Ascending aorta (tissue), 2 donors: ENCODE measurements around the gene DIP2C. TPM values are rescaled to one million over a fixed set of nuclear protein-coding genes. Genes with fewer than 3 reads are reported as not detected.

ENCODE experiments used
- DNase-seq, 2 donors: peaks; one replicate each; pipeline ENCODE4 v3.0.0-alpha.2; 2019; ENCODE audit warnings: low spot score in 2 of 2
- H3K27ac ChIP-seq, 2 donors: fragments of 200-600 bp; sonication (generic); one replicate each; pipeline ENCODE4 v1.5.1; 2016 to 2017; ENCODE audit warnings: mild to moderate bottlenecking in 1 of 2
- H3K27me3 ChIP-seq: fragments of 200-600 bp; sonication (generic); one replicate; pipeline ENCODE4 v1.5.1; 2017
- H3K36me3 ChIP-seq, 2 donors: fragments of 200-600 bp; sonication (generic); one replicate each; pipeline ENCODE4 v1.5.1; 2016
- H3K4me1 ChIP-seq, 2 donors: fragments of 200-600 bp; sonication (generic); one replicate each; pipeline ENCODE4 v1.5.1; 2016 to 2017; ENCODE audit warnings: mild to moderate bottlenecking in 1 of 2
- H3K4me3 ChIP-seq, 2 donors: fragments of 200-600 bp; sonication (generic); one replicate each; pipeline ENCODE4 v1.5.1; 2016 to 2017; ENCODE audit warnings: mild to moderate bottlenecking in 1 of 2
- H3K9me3 ChIP-seq, 2 donors: fragments of 200-600 bp; sonication (generic); one replicate each; pipeline ENCODE4 v1.5.1; 2016
- intact Hi-C: fragments of 100-400 bp; cut with DNase I; formaldehyde crosslinking; loops from one replicate; pipeline ENCODE4 v1.15.1; 2023
- total RNA-seq: library from RNA; depleted of rRNA; stranded (reverse); fragments of >200 nt; gene quantifications from one replicate; pipeline ENCODE4 v1.1.0, GENCODE V29; 2016
- TF ChIP-seq, protein P1 (sequence below), 3 experiments: fragments of 200-600 bp in 2 of 3; fragments of 450-650 bp in 1 of 3; sonication (generic) in 2 of 3; IDR thresholded peaks; one replicate each; pipeline ENCODE4 v1.5.1; 2016 to 2019; ENCODE audit warnings: antibody characterized with exemption in 3 of 3, mild to moderate bottlenecking in 1 of 3, moderate library complexity in 1 of 3

Gene DIP2C
- total RNA-seq, 1 donor from 2014 or later, result 14.7 TPM

GRCh38 chr10:418226-418625 is 271.2 kb downstream of the DIP2C start:
- no peak overlapping the region for H3K4me3 ChIP-seq
- no peak overlapping the region for H3K27ac ChIP-seq
- intact Hi-C loops, result no loop called here
- no peak for DNase-seq
- TF ChIP-seq, protein P1, sequence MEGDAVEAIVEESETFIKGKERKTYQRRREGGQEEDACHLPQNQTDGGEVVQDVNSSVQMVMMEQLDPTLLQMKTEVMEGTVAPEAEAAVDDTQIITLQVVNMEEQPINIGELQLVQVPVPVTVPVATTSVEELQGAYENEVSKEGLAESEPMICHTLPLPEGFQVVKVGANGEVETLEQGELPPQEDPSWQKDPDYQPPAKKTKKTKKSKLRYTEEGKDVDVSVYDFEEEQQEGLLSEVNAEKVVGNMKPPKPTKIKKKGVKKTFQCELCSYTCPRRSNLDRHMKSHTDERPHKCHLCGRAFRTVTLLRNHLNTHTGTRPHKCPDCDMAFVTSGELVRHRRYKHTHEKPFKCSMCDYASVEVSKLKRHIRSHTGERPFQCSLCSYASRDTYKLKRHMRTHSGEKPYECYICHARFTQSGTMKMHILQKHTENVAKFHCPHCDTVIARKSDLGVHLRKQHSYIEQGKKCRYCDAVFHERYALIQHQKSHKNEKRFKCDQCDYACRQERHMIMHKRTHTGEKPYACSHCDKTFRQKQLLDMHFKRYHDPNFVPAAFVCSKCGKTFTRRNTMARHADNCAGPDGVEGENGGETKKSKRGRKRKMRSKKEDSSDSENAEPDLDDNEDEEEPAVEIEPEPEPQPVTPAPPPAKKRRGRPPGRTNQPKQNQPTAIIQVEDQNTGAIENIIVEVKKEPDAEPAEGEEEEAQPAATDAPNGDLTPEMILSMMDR (IDR thresholded peaks at IDR 0.05), result no peak
- H3K4me1 ChIP-seq, result peaks cover 3 to 12% of the 10 kb centered on the region in 2 donors
- no peaks in the 10 kb centered on the region for H3K27me3 ChIP-seq
- H3K36me3 ChIP-seq, result peaks cover 11 to 31% of the 10 kb centered on the region in 2 donors
- H3K9me3 ChIP-seq, result no peaks in the 10 kb centered on the region

DNA sequence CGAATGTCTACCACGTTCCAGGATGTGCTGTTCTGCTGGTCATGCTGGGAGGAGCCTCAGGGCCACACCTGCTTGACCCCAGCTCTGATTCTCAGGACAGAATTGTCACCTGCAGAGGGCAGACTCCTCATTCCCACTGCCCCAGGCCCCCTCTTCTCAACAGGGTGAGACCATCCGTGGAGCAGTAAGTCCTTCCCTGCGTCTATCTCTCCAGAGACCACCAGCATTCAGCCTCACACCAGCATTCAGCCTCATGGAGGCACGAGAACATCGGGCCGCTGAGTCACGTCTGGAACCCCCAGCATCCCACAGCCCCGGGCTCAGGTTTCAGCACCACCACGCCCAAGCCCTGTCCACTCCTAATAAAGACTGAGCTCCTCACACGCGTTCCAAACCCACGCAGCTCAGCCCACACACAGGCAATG is 273.4 kb downstream of the DIP2C start:
- Histone ChIP-seq H3K27ac (no peak overlapping the region), H3K9me3 (no peaks in the 10 kb centered on the region), H3K4me3 (no peak overlapping the region), H3K27me3 (no peaks in the 10 kb centered on the region), H3K4me1 (peaks cover 3 to 6% of the 10 kb centered on the region in 2 donors), H3K36me3 (peaks cover 11 to 29% of the 10 kb centered on the region in 2 donors)
- TF ChIP-seq, protein P1 (IDR thresholded peaks at IDR 0.05), result no peak
- intact Hi-C loops, result no loop called here
- DNase-seq, result no peak

DNA sequence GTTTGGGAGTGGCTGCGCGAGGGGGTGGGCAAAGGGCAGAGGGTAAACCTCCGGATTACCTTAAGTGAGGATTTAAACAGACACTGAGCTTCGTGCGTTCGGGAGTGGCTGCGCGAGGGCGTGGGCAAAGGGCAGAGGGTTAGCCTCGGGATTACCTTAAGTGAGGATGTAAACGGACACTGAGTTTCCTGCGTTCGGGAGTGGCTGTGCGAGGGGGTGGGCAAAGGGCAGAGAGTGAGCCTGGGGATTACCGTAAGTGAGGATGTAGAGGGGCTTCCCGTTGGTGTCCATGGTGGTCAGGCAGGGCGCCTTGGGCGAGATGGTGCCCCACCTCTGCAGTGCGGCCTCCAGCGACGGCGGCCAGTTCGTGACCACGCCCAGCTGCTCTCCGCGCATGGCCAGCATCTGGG is 275.8 kb downstream of the DIP2C start:
- Histone ChIP-seq H3K27ac (no peak overlapping the region), H3K27me3 (no peaks in the 10 kb centered on the region), H3K4me1 (no peaks in the 10 kb centered on the region), H3K36me3 (peaks cover 11 to 25% of the 10 kb centered on the region in 2 donors), H3K9me3 (no peaks in the 10 kb centered on the region), H3K4me3 (no peak overlapping the region)
- TF ChIP-seq, protein P1 (IDR thresholded peaks at IDR 0.05), result no peak
- intact Hi-C loops, result no loop called here
- DNase-seq, result no peak

GRCh38 chr10:412109-412508 is 277.4 kb downstream of the DIP2C start:
- intact Hi-C loops, result no loop called here
- no peaks in the 10 kb centered on the region for H3K4me1 ChIP-seq
- H3K36me3 ChIP-seq, result peaks cover 11 to 36% of the 10 kb centered on the region in 2 donors

GRCh38 chr10:411603-412002 is 277.9 kb downstream of the DIP2C start:
- peaks cover 11 to 38% of the 10 kb centered on the region in 2 donors for H3K36me3 ChIP-seq
- TF ChIP-seq, protein P1 (IDR thresholded peaks at IDR 0.05), result no peak

More at GRCh38 chr10:412109-412508, 277.4 kb downstream of the DIP2C start:
- DNase-seq, result no peak
- no peak overlapping the region for H3K4me3 ChIP-seq
- H3K27ac ChIP-seq, result no peak overlapping the region
- TF ChIP-seq, protein P1 (IDR thresholded peaks at IDR 0.05), result no peak
- no peaks in the 10 kb centered on the region for H3K27me3 ChIP-seq
- H3K9me3 ChIP-seq, result no peaks in the 10 kb centered on the region

More at GRCh38 chr10:411603-412002, 277.9 kb downstream of the DIP2C start:
- Histone ChIP-seq H3K4me3 (no peak overlapping the region), H3K4me1 (no peaks in the 10 kb centered on the region), H3K27ac (no peak overlapping the region), H3K27me3 (no peaks in the 10 kb centered on the region), H3K9me3 (no peaks in the 10 kb centered on the region)
- DNase-seq, result no peak
- intact Hi-C loops, result no loop called here
